A673 (cell line): ENCODE results near the gene PROK2. TPM values are rescaled to one million over a fixed set of nuclear protein-coding genes. Genes with fewer than 3 reads are reported as not detected.

Source experiments
- BruUV-seq: library from RNA; stranded (reverse); fragments of 400-500 nt; replicated peaks from 2 replicates; lab custom pipeline; 2021; lab: Mats Ljungman, UMichigan
- CTCF ChIA-PET: fragments of 300-600 bp; sonication (Branson Sonifier 250); formaldehyde crosslinking; loops from one replicate; lab custom pipeline; 2022; ENCODE audit warnings: antibody characterized with exemption; lab: Charles Lee
- POLR2A ChIA-PET: fragments of 300-600 bp; sonication (Branson Sonifier 250); formaldehyde crosslinking; loops from one replicate; lab custom pipeline; 2022; ENCODE audit warnings: antibody characterized with exemption; ENCODE audit not compliant: low non-redundant PET; lab: Charles Lee
- DNase-seq: peaks from one replicate; pipeline ENCODE4 v3.0.0-alpha.2; 2015; ENCODE audit warnings: low spot score
- H3K27ac ChIP-seq: fragments of 200-600 bp; sonication (generic); 2 replicates; pipeline ENCODE4 v1.5.1; 2016; ENCODE audit warnings: mixed run types, low read depth, mild to moderate bottlenecking, mixed read lengths, antibody characterized with exemption, low read length; ENCODE audit not compliant: poor library complexity, severe bottlenecking
- H3K27me3 ChIP-seq: fragments of 200-600 bp; sonication (generic); replicated peaks from 2 replicates; pipeline ENCODE4 v1.6.1; 2017; ENCODE audit warnings: mixed run types, low read depth, mild to moderate bottlenecking, mixed read lengths, antibody characterized with exemption, low read length; ENCODE audit not compliant: insufficient read depth, poor library complexity
- H3K36me3 ChIP-seq: fragments of 200-600 bp; sonication (generic); 2 replicates; pipeline ENCODE4 v1.6.1; 2016; ENCODE audit warnings: mixed run types, mild to moderate bottlenecking, mixed read lengths, antibody characterized with exemption, low read length; ENCODE audit not compliant: insufficient read depth, poor library complexity, severe bottlenecking
- H3K4me1 ChIP-seq: fragments of 200-600 bp; sonication (generic); 2 replicates; pipeline ENCODE4 v1.6.1; 2017; ENCODE audit warnings: mixed run types, mild to moderate bottlenecking, mixed read lengths, antibody characterized with exemption, low read length; ENCODE audit not compliant: insufficient read depth, poor library complexity, severe bottlenecking
- H3K4me3 ChIP-seq: fragments of 200-600 bp; sonication (generic); 2 replicates; pipeline ENCODE4 v1.5.1; 2016; ENCODE audit warnings: low read depth, mixed run types, mild to moderate bottlenecking, mixed read lengths, low read length; ENCODE audit not compliant: poor library complexity, severe bottlenecking
- H3K9me3 ChIP-seq: fragments of 200-600 bp; sonication (generic); 2 replicates; pipeline ENCODE4 v1.6.1; 2016; ENCODE audit warnings: mixed run types, low read depth, mild to moderate bottlenecking, mixed read lengths, antibody characterized with exemption, low read length; ENCODE audit not compliant: poor library complexity, severe bottlenecking
- EZH2 ChIP-seq: fragments of 200-600 bp; sonication (generic); IDR thresholded peaks from 2 replicates; pipeline ENCODE4 v1.6.1; 2017; ENCODE audit warnings: borderline replicate concordance, low read depth, mild to moderate bottlenecking, mixed read lengths, antibody characterized with exemption, low read length; ENCODE audit not compliant: poor library complexity, severe bottlenecking
- intact Hi-C: fragments of 100-400 bp; cut with micrococcal nuclease; formaldehyde crosslinking; loops from one replicate; pipeline ENCODE4 v1.10.0; 2022; ENCODE audit not compliant: unreplicated experiment
- total RNA-seq: library from RNA; stranded (reverse); gene quantifications from 2 replicates; pipeline ENCODE4 v1.2.3, GENCODE V29; 2021
- TF ChIP-seq, protein P1 (sequence below): fragments of 300-800, 200-600 bp; sonication (generic); conservative IDR thresholded peaks from 2 replicates; pipeline ENCODE4 v1.5.1; 2017; ENCODE audit warnings: low read depth, mild to moderate bottlenecking, antibody characterized with exemption, low read length, moderate library complexity, mixed read lengths

Gene PROK2
- total RNA-seq, 1 experiment from 2014 or later: 1.6 TPM

DNA sequence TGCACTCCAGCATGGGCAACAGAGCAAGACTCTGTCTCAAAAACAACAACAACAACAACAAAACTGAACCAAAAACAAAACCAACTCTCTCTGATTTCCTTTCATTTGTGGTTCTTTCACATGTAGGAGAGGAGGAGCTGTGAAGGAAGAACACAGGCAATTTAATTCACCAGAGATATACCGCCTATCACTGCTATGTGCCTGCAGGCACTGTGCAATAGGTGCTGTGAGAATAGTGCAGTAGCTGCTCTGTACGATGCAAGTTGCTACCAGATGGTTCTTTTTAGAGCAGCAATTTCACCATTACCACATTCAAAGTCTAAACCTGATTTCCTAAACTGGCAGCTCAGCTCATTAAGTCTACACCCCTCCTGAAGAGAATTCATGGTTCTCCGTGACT is 11.3 kb upstream of the PROK2 start:
- CTCF ChIA-PET: no interaction called here
- Histone ChIP-seq H3K36me3 (no peaks in the 10 kb centered on the region), H3K9me3 (no peaks in the 10 kb centered on the region), H3K4me1 (no peaks in the 10 kb centered on the region), H3K27ac (no peak overlapping the region), H3K27me3 (no peaks in the 10 kb centered on the region), H3K4me3 (no peak overlapping the region)
- no TSS peak for BruUV-seq
- intact Hi-C loops: no loop called here
- no peak for DNase-seq
- no peak for TF ChIP-seq EZH2
- TF ChIP-seq, protein P1, sequence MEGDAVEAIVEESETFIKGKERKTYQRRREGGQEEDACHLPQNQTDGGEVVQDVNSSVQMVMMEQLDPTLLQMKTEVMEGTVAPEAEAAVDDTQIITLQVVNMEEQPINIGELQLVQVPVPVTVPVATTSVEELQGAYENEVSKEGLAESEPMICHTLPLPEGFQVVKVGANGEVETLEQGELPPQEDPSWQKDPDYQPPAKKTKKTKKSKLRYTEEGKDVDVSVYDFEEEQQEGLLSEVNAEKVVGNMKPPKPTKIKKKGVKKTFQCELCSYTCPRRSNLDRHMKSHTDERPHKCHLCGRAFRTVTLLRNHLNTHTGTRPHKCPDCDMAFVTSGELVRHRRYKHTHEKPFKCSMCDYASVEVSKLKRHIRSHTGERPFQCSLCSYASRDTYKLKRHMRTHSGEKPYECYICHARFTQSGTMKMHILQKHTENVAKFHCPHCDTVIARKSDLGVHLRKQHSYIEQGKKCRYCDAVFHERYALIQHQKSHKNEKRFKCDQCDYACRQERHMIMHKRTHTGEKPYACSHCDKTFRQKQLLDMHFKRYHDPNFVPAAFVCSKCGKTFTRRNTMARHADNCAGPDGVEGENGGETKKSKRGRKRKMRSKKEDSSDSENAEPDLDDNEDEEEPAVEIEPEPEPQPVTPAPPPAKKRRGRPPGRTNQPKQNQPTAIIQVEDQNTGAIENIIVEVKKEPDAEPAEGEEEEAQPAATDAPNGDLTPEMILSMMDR: no peak
- POLR2A ChIA-PET: no interaction called here

- Histone ChIP-seq H3K27ac (no peak overlapping the region), H3K9me3 (no peaks in the 10 kb centered on the region), H3K36me3 (no peaks in the 10 kb centered on the region), H3K27me3 (no peaks in the 10 kb centered on the region), H3K4me1 (no peaks in the 10 kb centered on the region), H3K4me3 (no peak overlapping the region)
- intact Hi-C loops: no loop called here
- no peak for TF ChIP-seq EZH2
- TF ChIP-seq, protein P1: no peak
- no TSS peak for BruUV-seq
- ChIA-PET CTCF (no interaction called here), POLR2A (no interaction called here)
- no peak for DNase-seq
Observed at GRCh38 chr3:71791634-71792033, 6.7 kb upstream of the PROK2 start.

DNA sequence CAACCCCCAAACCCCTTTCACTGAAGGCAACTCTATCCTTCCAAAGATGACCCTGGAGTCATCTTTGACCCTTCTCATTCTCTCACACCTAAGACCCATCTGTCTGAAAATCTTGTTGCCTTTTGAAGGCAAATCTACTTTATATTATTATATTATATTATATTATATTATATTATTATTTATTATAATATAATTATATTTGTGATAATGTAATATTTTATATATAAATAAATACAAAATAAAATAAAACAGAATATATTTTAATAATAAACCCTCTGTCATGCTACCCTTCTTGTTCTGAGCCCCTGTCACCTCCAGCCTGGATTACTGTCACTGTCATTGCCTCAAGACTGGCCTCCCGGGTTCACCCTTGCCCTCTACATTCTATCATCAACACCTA is 5.0 kb upstream of the PROK2 start:
- POLR2A ChIA-PET: no interaction called here

More for the DNA sequence above, 5.0 kb upstream of the PROK2 start:
- intact Hi-C loops: no loop called here
- H3K27ac ChIP-seq: no peak overlapping the region
- H3K27me3 ChIP-seq: peaks cover 10% of the 10 kb centered on the region
- no peak for DNase-seq
- BruUV-seq: no TSS peak
- TF ChIP-seq, protein P1: no peak
- no peak for TF ChIP-seq EZH2
- H3K36me3 ChIP-seq: no peaks in the 10 kb centered on the region
- H3K4me1 ChIP-seq: no peaks in the 10 kb centered on the region
- no peaks in the 10 kb centered on the region for H3K9me3 ChIP-seq
- CTCF ChIA-PET: no interaction called here
- no peak overlapping the region for H3K4me3 ChIP-seq
